ENCODE measurements around the gene ZDHHC9. TPM values are rescaled to one million over a fixed set of nuclear protein-coding genes. Genes with fewer than 3 reads are reported as not detected.

Gene ZDHHC9
- total and polyA plus RNA-seq, 9 of the 15 experiments (the other 6 are each of a cell fraction or from before 2014, with no cell fraction given), result 6.8 to 22.4 (median 9.1) TPM

- peak; percentile 75 for FAIRE-seq
- intact Hi-C loops (cut with micrococcal nuclease) (loop anchor here (2.0 to 10.0 kb wide), 3 partner anchors 63 to 303 kb away; partner anchors contain the start of gene UTP14A), in situ Hi-C loops (cut with MboI) (no loop called here)
- Histone ChIP-seq H3K9me1 (ENCODE audit: control insufficient read depth, insufficient read depth, low read length) (peaks cover 2% of the 10 kb centered on the region), H3K4me3 (no peak overlapping the region), H3K9me3 (replicated peaks; ENCODE audit: control insufficient read depth, insufficient read depth, low read depth, low read length) (no peaks in the 10 kb centered on the region), H3K9ac (ENCODE audit: insufficient read depth in 1 of 2, low read depth in 2 of 2, low read length in 2 of 2) (peak overlapping the region in 1 of 2 experiments; percentile 13; a peak in 1 of 4 replicates), H3K36me3 (ENCODE audit: control insufficient read depth, insufficient read depth, low read length) (no peaks in the 10 kb centered on the region), H3K27me3 (ENCODE audit: control insufficient read depth in 2 of 2, insufficient read depth in 2 of 2, low read length in 2 of 2) (no peaks in the 10 kb centered on the region), H3K79me2 (ENCODE audit: control insufficient read depth, insufficient read depth, low read length) (no peaks in the 10 kb centered on the region), H3K4me2 (ENCODE audit: insufficient read depth, low read length) (peak overlapping the region; percentile 52), H4K20me1 (replicated peaks; ENCODE audit: control insufficient read depth, insufficient read depth, low read length) (no peaks in the 10 kb centered on the region), H3K27ac (ENCODE audit: extremely low read depth, low read depth, low read length) (peak overlapping the region; percentile 30; the same call in 1 of the 3 replicates), H2AFZ (ENCODE audit: low read depth, low read length) (peak overlapping the region; percentile 93), H3K4me1 (replicated peaks in 1 of 2; ENCODE audit: control insufficient read depth in 2 of 2, insufficient read depth in 2 of 2, low read length in 2 of 2) (peaks cover 12 to 17% of the 10 kb centered on the region in 2 experiments; a peak in 4 of 5 replicates)
- 45% methylated on average over 8 of the region's 14 CpGs for WGBS (ENCODE audit: insufficient coverage, low coverage, missing lambda C conversion rate)
- peak; percentile 87 for ATAC-seq
- ChIA-PET POLR2A (interaction anchor here (0.9 to 1.7 kb wide), 2 partner anchors 17 to 56 kb away, joined by 3 to 4 read pairs; no protein-coding TSS in a partner anchor), CTCF (ENCODE audit: low intra/inter-chr PET ratio) (no interaction called here)
- no TSS peak for BruUV-seq (replicated peaks)
- peak in 3 of 4 experiments; percentile 18 to 62 (median 38) for DNase-seq (ENCODE audit: extremely low read depth in 1 of 4, low spot score in 3 of 4)
- peak; percentile 91 for TF ChIP-seq MAFF (IDR thresholded peaks at IDR 0.05; ENCODE audit: low read length)
- peak; percentile 84 for TF ChIP-seq ZBTB33 (CRISPR knock-in tag; IDR thresholded peaks at IDR 0.05)
- TF ChIP-seq ZNF511 (CRISPR knock-in tag; IDR thresholded peaks at IDR 0.05), result no peak
- TF ChIP-seq ELF2 (CRISPR knock-in tag; IDR thresholded peaks at IDR 0.05), result no peak
- no peak for TF ChIP-seq RBM22 (IDR thresholded peaks at IDR 0.05; ENCODE audit: low read depth, low read length, poor library complexity, severe bottlenecking)
- TF ChIP-seq NR2C2 (CRISPR knock-in tag; IDR thresholded peaks at IDR 0.05), result no peak
- TF ChIP-seq NR2C2 (tag; IDR thresholded peaks at IDR 0.05), result peak; percentile 16; the same call in 1 of the 2 replicates
- TF ChIP-seq ZNF133 (CRISPR knock-in tag; IDR thresholded peaks at IDR 0.05), result no peak
- TF ChIP-seq YY1 (IDR thresholded peaks at IDR 0.05; ENCODE audit: borderline replicate concordance in 1 of 3, control insufficient read depth in 1 of 3, extremely low read depth in 1 of 3, insufficient read depth in 3 of 3, insufficient read length in 1 of 3, insufficient replicate concordance in 2 of 3, low read depth in 1 of 3, low read length in 2 of 3), result no peak
- TF ChIP-seq C11orf30 (IDR thresholded peaks at IDR 0.05; ENCODE audit: low read depth), result peak; percentile 97
- TF ChIP-seq FOXA3 (CRISPR knock-in tag; conservative IDR thresholded peaks at IDR 0.05 in 1 of 2, IDR thresholded peaks at IDR 0.05 in 1 of 2), result no peak
- 0 out of 2 replicates have a peak, but pooled peaks have one; percentile 4 for TF ChIP-seq JUND (IDR thresholded peaks at IDR 0.05; ENCODE audit: borderline replicate concordance, low read depth, low read length)
- no peak for TF ChIP-seq JUND (tag; IDR thresholded peaks at IDR 0.05; ENCODE audit: borderline replicate concordance, low read depth, low read length)
- TF ChIP-seq, protein P1, sequence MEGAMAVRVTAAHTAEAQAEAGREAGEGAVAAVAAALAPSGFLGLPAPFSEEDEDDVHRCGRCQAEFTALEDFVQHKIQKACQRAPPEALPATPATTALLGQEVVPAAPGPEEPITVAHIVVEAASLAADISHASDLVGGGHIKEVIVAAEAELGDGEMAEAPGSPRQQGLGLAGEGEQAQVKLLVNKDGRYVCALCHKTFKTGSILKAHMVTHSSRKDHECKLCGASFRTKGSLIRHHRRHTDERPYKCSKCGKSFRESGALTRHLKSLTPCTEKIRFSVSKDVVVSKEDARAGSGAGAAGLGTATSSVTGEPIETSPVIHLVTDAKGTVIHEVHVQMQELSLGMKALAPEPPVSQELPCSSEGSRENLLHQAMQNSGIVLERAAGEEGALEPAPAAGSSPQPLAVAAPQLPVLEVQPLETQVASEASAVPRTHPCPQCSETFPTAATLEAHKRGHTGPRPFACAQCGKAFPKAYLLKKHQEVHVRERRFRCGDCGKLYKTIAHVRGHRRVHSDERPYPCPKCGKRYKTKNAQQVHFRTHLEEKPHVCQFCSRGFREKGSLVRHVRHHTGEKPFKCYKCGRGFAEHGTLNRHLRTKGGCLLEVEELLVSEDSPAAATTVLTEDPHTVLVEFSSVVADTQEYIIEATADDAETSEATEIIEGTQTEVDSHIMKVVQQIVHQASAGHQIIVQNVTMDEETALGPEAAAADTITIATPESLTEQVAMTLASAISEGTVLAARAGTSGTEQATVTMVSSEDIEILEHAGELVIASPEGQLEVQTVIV (CRISPR knock-in tag; IDR thresholded peaks at IDR 0.05; ENCODE audit: borderline replicate concordance), result no peak
- TF ChIP-seq E2F4 (CRISPR knock-in tag; IDR thresholded peaks at IDR 0.05; ENCODE audit: low read depth), result no peak
These were observed 84.1 kb downstream of the ZDHHC9 start for GRCh38 chrX:129759576-129760061.

All from K562 (cell line).